Panc1 (cell line): ENCODE results near the gene ACLY. TPM values are rescaled to one million over a fixed set of nuclear protein-coding genes. Genes with fewer than 3 reads are reported as not detected.

Experiments used
- ATAC-seq: fragments of 200-7000 bp; cut with Tn5 transposase; 2 replicates; pipeline ENCODE4 v1.9.1; 2020; ENCODE audit warnings: mild to moderate bottlenecking, moderate library complexity
- BruUV-seq: library from RNA; stranded (reverse); fragments of 400-500 nt; replicated peaks from 2 replicates; lab custom pipeline; 2021; lab: Mats Ljungman, UMichigan
- CTCF ChIA-PET: fragments of 300-600 bp; sonication (Branson Sonifier 250); formaldehyde crosslinking; loops from one replicate; lab custom pipeline; 2022; ENCODE audit warnings: antibody characterized with exemption; lab: Charles Lee
- POLR2A ChIA-PET: fragments of 300-600 bp; sonication (Branson Sonifier 250); formaldehyde crosslinking; loops from one replicate; lab custom pipeline; 2022; ENCODE audit warnings: antibody characterized with exemption; lab: Charles Lee
- DNase-seq: peaks from one replicate; pipeline ENCODE4 v3.0.0-alpha.2; 2010; ENCODE audit warnings: low read depth, low spot score
- H3K27ac ChIP-seq: 2 replicates; pipeline ENCODE4 v1.5.1; 2011; ENCODE audit warnings: mild to moderate bottlenecking, low read length, inconsistent platforms
- H3K27me3 ChIP-seq: fragments of 200-500 bp; sonication (Bioruptor generic); 2 replicates; pipeline ENCODE4 v1.6.0; 2014; ENCODE audit warnings: low read length, inconsistent platforms; ENCODE audit not compliant: control insufficient read depth, insufficient read depth
- H3K36me3 ChIP-seq: fragments of 200-500 bp; sonication (Bioruptor generic); 2 replicates; pipeline ENCODE4 v1.5.1; 2014; ENCODE audit warnings: inconsistent platforms, mild to moderate bottlenecking, low read length, moderate library complexity; ENCODE audit not compliant: control insufficient read depth, insufficient read depth
- H3K4me1 ChIP-seq: 2 replicates; pipeline ENCODE4 v1.5.1; 2011; ENCODE audit warnings: inconsistent platforms, mild to moderate bottlenecking, low read length, moderate library complexity; ENCODE audit not compliant: control insufficient read depth, insufficient read depth
- H3K4me3 ChIP-seq, 2 experiments: 2 replicates each; pipeline ENCODE4 v1.5.1; 2011 to 2012; ENCODE audit warnings: low read depth in 2 of 2, low read length in 2 of 2, mild to moderate bottlenecking in 2 of 2, inconsistent platforms in 1 of 2, moderate library complexity in 1 of 2
- H3K9me3 ChIP-seq: fragments of 200-500 bp; sonication (Bioruptor generic); 2 replicates; pipeline ENCODE4 v1.5.1; 2014; ENCODE audit warnings: low read depth, mild to moderate bottlenecking, inconsistent platforms, low read length, moderate library complexity; ENCODE audit not compliant: control insufficient read depth, insufficient read depth
- POLR2AphosphoS5 ChIP-seq: IDR thresholded peaks from 2 replicates; pipeline ENCODE4 v1.6.1; 2012; ENCODE audit warnings: mild to moderate bottlenecking, low read depth, low read length, moderate library complexity
- SIN3A ChIP-seq: IDR thresholded peaks from 2 replicates; pipeline ENCODE4 v1.6.1; 2012; ENCODE audit warnings: low read depth, mild to moderate bottlenecking, low read length, moderate library complexity, borderline replicate concordance; ENCODE audit not compliant: insufficient read depth
- TCF7L2 ChIP-seq: IDR thresholded peaks from 2 replicates; pipeline ENCODE4 v1.6.1; 2011; ENCODE audit warnings: mild to moderate bottlenecking, low read depth, low read length, inconsistent platforms
- in situ Hi-C: cut with HindIII; loops from 2 replicates; pipeline ENCODE4 v1.10.0; 2016; ENCODE audit warnings: low sequenced_read_pairs, low pct_unique_long_range_greater_than_20kb
- intact Hi-C: fragments of 100-400 bp; cut with micrococcal nuclease; formaldehyde crosslinking; loops from one replicate; pipeline ENCODE4 v1.10.0; 2022; ENCODE audit not compliant: unreplicated experiment
- total RNA-seq: library from RNA; stranded (reverse); gene quantifications from one replicate; pipeline ENCODE4 v1.2.1, GENCODE V29; 2021; ENCODE audit not compliant: unreplicated experiment
- TF ChIP-seq, protein P1 (sequence below): fragments of 450-650 bp; IDR thresholded peaks from 2 replicates; pipeline ENCODE4 v1.5.1; 2017; ENCODE audit warnings: mild to moderate bottlenecking
- TF ChIP-seq, protein P2 (sequence below), 2 experiments: IDR thresholded peaks; 2 replicates each; pipeline ENCODE4 v1.6.1; 2011 to 2012; ENCODE audit warnings: low read depth in 2 of 2, control low read depth in 1 of 2, low read length in 1 of 2, mild to moderate bottlenecking in 1 of 2, moderate library complexity in 1 of 2; ENCODE audit not compliant: insufficient read depth in 1 of 2

ACLY gene
- total RNA-seq, 1 experiment from 2014 or later = 225 TPM

DNA sequence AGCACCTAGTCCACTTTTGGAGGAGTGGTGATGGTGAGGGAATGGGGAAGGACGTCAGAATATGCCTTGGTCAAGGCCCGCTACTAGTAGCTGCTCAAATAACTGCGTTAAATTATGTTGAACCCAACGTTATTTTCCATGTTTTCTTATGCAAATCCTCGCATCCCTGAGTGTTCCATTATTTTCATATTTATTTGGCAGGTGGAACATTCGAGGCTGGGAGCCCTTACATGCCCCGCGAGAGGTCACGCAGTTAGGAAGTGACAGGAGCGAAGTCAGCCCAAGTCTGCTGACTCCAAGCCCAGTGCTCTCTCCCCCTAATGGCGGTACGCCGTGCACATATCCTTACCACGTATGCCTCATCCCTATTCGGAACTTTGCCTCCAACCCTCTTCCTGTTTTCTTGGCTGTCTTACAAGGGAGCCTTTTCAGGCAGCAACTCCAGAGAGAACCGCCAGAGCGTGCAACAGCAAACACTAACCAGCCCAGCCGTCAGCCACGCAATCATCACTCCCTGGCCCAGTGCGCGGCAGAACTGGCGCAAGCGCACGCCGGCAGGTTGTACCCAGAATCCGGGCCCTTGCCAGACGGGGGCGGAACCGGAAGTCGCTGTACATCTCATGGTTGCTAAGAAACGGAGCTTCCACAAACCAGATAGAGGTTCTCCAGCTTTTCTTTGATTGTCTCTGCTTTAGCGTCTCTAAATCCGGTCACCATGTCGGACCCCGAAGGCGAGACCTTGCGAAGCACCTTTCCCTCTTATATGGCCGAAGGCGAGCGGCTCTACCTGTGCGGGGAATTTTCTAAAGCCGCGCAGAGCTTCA, 11.5 kb upstream of the ACLY start, which contains the start of gene ODAD4:
Gene ODAD4 (plus strand): TSS at position 609 of the 824 bp plus-strand sequence. CDS start 107 bp downstream, at position 716.
- Histone ChIP-seq H3K27me3 (no peaks in the 10 kb centered on the region), H3K36me3 (no peaks in the 10 kb centered on the region), H3K9me3 (no peaks in the 10 kb centered on the region), H3K4me1 (peaks cover 7% of the 10 kb centered on the region; the same call in 1 of the 2 replicates), H3K27ac (peak within 1 kb of the TSS; percentile 86), H3K4me3 (peak within 1 kb of the TSS; percentile 63 to 69)
- POLR2A ChIA-PET = interaction anchor here (0.5 to 0.9 kb wide), 9 partner anchors 12 to 293 kb away, joined by 3 to 11 read pairs (median 4); partner anchors contain the start of gene ACLY
- BruUV-seq = TSS peak; percentile 95
- intact Hi-C loops (no loop called here), in situ Hi-C loops (no loop called here)
- TF ChIP-seq, protein P1, sequence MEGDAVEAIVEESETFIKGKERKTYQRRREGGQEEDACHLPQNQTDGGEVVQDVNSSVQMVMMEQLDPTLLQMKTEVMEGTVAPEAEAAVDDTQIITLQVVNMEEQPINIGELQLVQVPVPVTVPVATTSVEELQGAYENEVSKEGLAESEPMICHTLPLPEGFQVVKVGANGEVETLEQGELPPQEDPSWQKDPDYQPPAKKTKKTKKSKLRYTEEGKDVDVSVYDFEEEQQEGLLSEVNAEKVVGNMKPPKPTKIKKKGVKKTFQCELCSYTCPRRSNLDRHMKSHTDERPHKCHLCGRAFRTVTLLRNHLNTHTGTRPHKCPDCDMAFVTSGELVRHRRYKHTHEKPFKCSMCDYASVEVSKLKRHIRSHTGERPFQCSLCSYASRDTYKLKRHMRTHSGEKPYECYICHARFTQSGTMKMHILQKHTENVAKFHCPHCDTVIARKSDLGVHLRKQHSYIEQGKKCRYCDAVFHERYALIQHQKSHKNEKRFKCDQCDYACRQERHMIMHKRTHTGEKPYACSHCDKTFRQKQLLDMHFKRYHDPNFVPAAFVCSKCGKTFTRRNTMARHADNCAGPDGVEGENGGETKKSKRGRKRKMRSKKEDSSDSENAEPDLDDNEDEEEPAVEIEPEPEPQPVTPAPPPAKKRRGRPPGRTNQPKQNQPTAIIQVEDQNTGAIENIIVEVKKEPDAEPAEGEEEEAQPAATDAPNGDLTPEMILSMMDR = no peak
- peak; percentile 87 for TF ChIP-seq POLR2AphosphoS5
- peak; percentile 73; the same call in 1 of the 2 replicates for TF ChIP-seq SIN3A
- ATAC-seq = peak; percentile 100
- DNase-seq = peak; percentile 74
- CTCF ChIA-PET = interaction anchor here (0.6 to 1.0 kb wide), 2 partner anchors 28 to 29 kb away, joined by 3 read pairs; no protein-coding TSS in a partner anchor

DNA sequence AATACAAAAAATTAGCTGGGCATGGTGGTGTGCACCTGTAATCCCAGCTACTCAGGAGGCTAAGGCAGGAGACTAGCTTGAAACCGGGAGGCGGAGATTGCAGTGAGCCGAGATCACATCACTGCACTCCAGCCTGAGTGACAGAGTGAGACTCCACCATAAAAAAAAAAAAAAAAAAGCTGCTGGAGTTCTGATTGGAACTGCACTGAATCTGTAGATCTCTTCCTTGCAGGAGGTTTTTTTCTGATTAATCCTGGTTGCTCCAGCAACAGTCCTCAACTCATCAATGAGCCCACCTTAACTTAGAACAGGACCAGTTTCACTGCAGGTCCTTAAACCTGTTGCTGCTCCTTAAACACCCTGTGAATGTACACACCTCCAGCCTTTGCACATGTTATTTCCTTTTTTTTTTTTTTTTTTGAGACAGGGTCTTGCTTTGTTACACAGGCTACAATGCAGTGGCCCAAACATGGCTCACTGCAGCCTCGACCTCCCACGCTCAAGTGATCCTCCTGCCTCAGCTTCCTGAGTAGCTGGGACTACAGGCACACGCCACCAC, 10.0 kb upstream of the ACLY start:
- ATAC-seq (no peak), DNase-seq (no peak)
- TF ChIP-seq TCF7L2 = no peak
- TF ChIP-seq POLR2AphosphoS5 = no peak
- no peak for TF ChIP-seq SIN3A
- TF ChIP-seq, protein P1 = no peak
- TF ChIP-seq, protein P2, sequence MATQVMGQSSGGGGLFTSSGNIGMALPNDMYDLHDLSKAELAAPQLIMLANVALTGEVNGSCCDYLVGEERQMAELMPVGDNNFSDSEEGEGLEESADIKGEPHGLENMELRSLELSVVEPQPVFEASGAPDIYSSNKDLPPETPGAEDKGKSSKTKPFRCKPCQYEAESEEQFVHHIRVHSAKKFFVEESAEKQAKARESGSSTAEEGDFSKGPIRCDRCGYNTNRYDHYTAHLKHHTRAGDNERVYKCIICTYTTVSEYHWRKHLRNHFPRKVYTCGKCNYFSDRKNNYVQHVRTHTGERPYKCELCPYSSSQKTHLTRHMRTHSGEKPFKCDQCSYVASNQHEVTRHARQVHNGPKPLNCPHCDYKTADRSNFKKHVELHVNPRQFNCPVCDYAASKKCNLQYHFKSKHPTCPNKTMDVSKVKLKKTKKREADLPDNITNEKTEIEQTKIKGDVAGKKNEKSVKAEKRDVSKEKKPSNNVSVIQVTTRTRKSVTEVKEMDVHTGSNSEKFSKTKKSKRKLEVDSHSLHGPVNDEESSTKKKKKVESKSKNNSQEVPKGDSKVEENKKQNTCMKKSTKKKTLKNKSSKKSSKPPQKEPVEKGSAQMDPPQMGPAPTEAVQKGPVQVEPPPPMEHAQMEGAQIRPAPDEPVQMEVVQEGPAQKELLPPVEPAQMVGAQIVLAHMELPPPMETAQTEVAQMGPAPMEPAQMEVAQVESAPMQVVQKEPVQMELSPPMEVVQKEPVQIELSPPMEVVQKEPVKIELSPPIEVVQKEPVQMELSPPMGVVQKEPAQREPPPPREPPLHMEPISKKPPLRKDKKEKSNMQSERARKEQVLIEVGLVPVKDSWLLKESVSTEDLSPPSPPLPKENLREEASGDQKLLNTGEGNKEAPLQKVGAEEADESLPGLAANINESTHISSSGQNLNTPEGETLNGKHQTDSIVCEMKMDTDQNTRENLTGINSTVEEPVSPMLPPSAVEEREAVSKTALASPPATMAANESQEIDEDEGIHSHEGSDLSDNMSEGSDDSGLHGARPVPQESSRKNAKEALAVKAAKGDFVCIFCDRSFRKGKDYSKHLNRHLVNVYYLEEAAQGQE (IDR thresholded peaks at IDR 0.05; ENCODE audit: insufficient read depth in 1 of 2, low read depth in 2 of 2, low read length in 1 of 2) = no peak
- Histone ChIP-seq H3K27me3 (no peaks in the 10 kb centered on the region), H3K27ac (no peak overlapping the region), H3K9me3 (no peaks in the 10 kb centered on the region), H3K36me3 (no peaks in the 10 kb centered on the region), H3K4me3 (no peak overlapping the region), H3K4me1 (peaks cover 7% of the 10 kb centered on the region; the same call in 1 of the 2 replicates)
- intact Hi-C loops = no loop called here
- POLR2A ChIA-PET = no interaction called here
- in situ Hi-C loops = no loop called here
- no TSS peak for BruUV-seq
- CTCF ChIA-PET = interaction anchor here (0.8 kb wide), 1 partner anchor 33 kb away, joined by 3 read pairs; no protein-coding TSS in a partner anchor
